Thymus (tissue), 11 donors: Measurements from ENCODE around the gene TNNC2. TPM values are rescaled to one million over a fixed set of nuclear protein-coding genes. Genes with fewer than 3 reads are reported as not detected.
A peak's percentile ranks its signal among the peaks of the same experiment; 100 is the strongest.

Experiments
- DNase-seq, 9 donors: peaks; one replicate each; pipeline ENCODE4 v3.0.0-alpha.2; 2013; ENCODE audit warnings: low spot score in 9 of 9, low read depth in 6 of 9, missing footprints in 1 of 9
- H3K27ac ChIP-seq, 2 donors: one replicate each; pipeline ENCODE4 v1.5.1; 2013; ENCODE audit warnings: control low read depth in 1 of 2, low read depth in 1 of 2, low read length in 1 of 2, mild to moderate bottlenecking in 1 of 2, moderate library complexity in 1 of 2
- H3K27me3 ChIP-seq, 2 donors: one replicate each; pipeline ENCODE4 v1.5.1; 2013; ENCODE audit warnings: low read length in 1 of 2; ENCODE audit not compliant: control insufficient read depth in 2 of 2, insufficient read depth in 1 of 2
- H3K36me3 ChIP-seq, 2 donors: one replicate each; pipeline ENCODE4 v1.5.1; 2013; ENCODE audit warnings: low read length in 1 of 2, mild to moderate bottlenecking in 1 of 2, moderate library complexity in 1 of 2; ENCODE audit not compliant: control insufficient read depth in 2 of 2, insufficient read depth in 2 of 2
- H3K4me1 ChIP-seq, 2 donors: one replicate each; pipeline ENCODE4 v1.5.1; 2013; ENCODE audit warnings: low read length in 2 of 2; ENCODE audit not compliant: control insufficient read depth in 2 of 2, insufficient read depth in 2 of 2
- H3K4me3 ChIP-seq, 2 donors: one replicate each; pipeline ENCODE4 v1.5.1; 2013; ENCODE audit warnings: low read length in 2 of 2, control low read depth in 1 of 2, mild to moderate bottlenecking in 1 of 2
- H3K9me3 ChIP-seq, 2 donors: one replicate each; pipeline ENCODE4 v1.5.1; 2013; ENCODE audit warnings: low read length in 1 of 2, mild to moderate bottlenecking in 1 of 2; ENCODE audit not compliant: control insufficient read depth in 2 of 2, insufficient read depth in 1 of 2
- WGBS: extraction: QIAGEN DNeasy Blood & Tissue Kit; methylation state at CpG from one replicate; pipeline ENCODE4 v1.1.7; 2013; 5-methylcytosine and 5-hydroxymethylcytosine counted together
- polyA plus RNA-seq: library from polyadenylated mRNA; stranded (reverse); fragments of 200-250 nt; gene quantifications from one replicate; pipeline ENCODE4 v1.2.3, GENCODE V29; 2013
- total RNA-seq: library from RNA; stranded (reverse); fragments of 120-200 nt; gene quantifications from one replicate; pipeline ENCODE4 v1.2.4, GENCODE V29; 2013
- donor health status: healthy.

The TNNC2 gene
- total and polyA plus RNA-seq, 2 donors: 2.4 to 12.6 TPM

GRCh38 chr20:45781391-45781931, 45.7 kb downstream of the TNNC2 start:
- no peak for DNase-seq
- no peaks in the 10 kb centered on the region for H3K4me1 ChIP-seq
- WGBS: 80% methylated on average over 4 of the region's 4 CpGs

GRCh38 chr20:45780159-45780558, 47.0 kb downstream of the TNNC2 start:
- no peak overlapping the region for H3K27ac ChIP-seq
- DNase-seq: no peak
- no peaks in the 10 kb centered on the region for H3K4me1 ChIP-seq
- no peaks in the 10 kb centered on the region for H3K9me3 ChIP-seq
- H3K36me3 ChIP-seq: no peaks in the 10 kb centered on the region
- WGBS: 94% methylated on average over 4 of the region's 4 CpGs
- peaks cover 0 to 3% of the 10 kb centered on the region in 2 donors for H3K27me3 ChIP-seq
- H3K4me3 ChIP-seq: no peak overlapping the region

More at GRCh38 chr20:45781391-45781931, 45.7 kb downstream of the TNNC2 start:
- H3K27ac ChIP-seq: no peak overlapping the region
- no peaks in the 10 kb centered on the region for H3K36me3 ChIP-seq
- no peaks in the 10 kb centered on the region for H3K9me3 ChIP-seq
- no peak overlapping the region for H3K4me3 ChIP-seq
- peaks cover 0 to 3% of the 10 kb centered on the region in 2 donors for H3K27me3 ChIP-seq

GRCh38 chr20:45779011-45779915, 47.8 kb downstream of the TNNC2 start:
- Histone ChIP-seq H3K4me3 (no peak overlapping the region), H3K4me1 (no peaks in the 10 kb centered on the region), H3K27ac (peak overlapping the region in 1 of 2 donors; percentile 76)

GRCh38 chr20:45776931-45777330, 50.2 kb downstream of the TNNC2 start:
- Histone ChIP-seq H3K4me3 (no peak overlapping the region), H3K9me3 (no peaks in the 10 kb centered on the region), H3K4me1 (no peaks in the 10 kb centered on the region), H3K27ac (no peak overlapping the region), H3K27me3 (peaks cover 0 to 3% of the 10 kb centered on the region in 2 donors), H3K36me3 (no peaks in the 10 kb centered on the region)
- no peak for DNase-seq
- 93% methylated on average over 7 of the region's 7 CpGs for WGBS

More at GRCh38 chr20:45779011-45779915, 47.8 kb downstream of the TNNC2 start:
- H3K36me3 ChIP-seq: no peaks in the 10 kb centered on the region
- DNase-seq: no peak
- H3K9me3 ChIP-seq: no peaks in the 10 kb centered on the region
- H3K27me3 ChIP-seq: peaks cover 0 to 3% of the 10 kb centered on the region in 2 donors
- whole genome bisulfite sequencing: 83% methylated on average over 8 of the region's 8 CpGs

- Histone ChIP-seq H3K36me3 (no peaks in the 10 kb centered on the region), H3K9me3 (no peaks in the 10 kb centered on the region), H3K4me1 (no peaks in the 10 kb centered on the region), H3K27me3 (peaks cover 0 to 3% of the 10 kb centered on the region in 2 donors), H3K27ac (no peak overlapping the region), H3K4me3 (no peak overlapping the region)
- DNase-seq: no peak
- 96% methylated on average over 6 of the region's 6 CpGs for WGBS
Measured at GRCh38 chr20:45775411-45775810, 51.7 kb downstream of the TNNC2 start.

GRCh38 chr20:45774945-45775344, 52.2 kb downstream of the TNNC2 start:
- peaks cover 0 to 3% of the 10 kb centered on the region in 2 donors for H3K27me3 ChIP-seq
- H3K4me3 ChIP-seq: no peak overlapping the region
- H3K27ac ChIP-seq: no peak overlapping the region
- no peaks in the 10 kb centered on the region for H3K9me3 ChIP-seq
- H3K4me1 ChIP-seq: no peaks in the 10 kb centered on the region
- DNase-seq: no peak
- no peaks in the 10 kb centered on the region for H3K36me3 ChIP-seq
- 90% methylated on average over 2 of the region's 2 CpGs for WGBS

Other genes starting within 250 kb of the TNNC2 start
- gene WFDC8, start 248.0 kb downstream of the TNNC2 start, total RNA-seq: not detected
- not detected for gene WFDC8, start 248.0 kb downstream of the TNNC2 start, polyA plus RNA-seq
- gene WFDC10A, start 197.6 kb downstream of the TNNC2 start, total RNA-seq: not detected
- gene WFDC10A, start 197.6 kb downstream of the TNNC2 start, polyA plus RNA-seq: 0.09 TPM
- gene WFDC9, start 196.0 kb downstream of the TNNC2 start, total RNA-seq: not detected
- not detected for gene WFDC9, start 196.0 kb downstream of the TNNC2 start, polyA plus RNA-seq
- gene WFDC11, start 157.1 kb downstream of the TNNC2 start, total RNA-seq: not detected
- 0.14 TPM for gene WFDC11, start 157.1 kb downstream of the TNNC2 start, polyA plus RNA-seq
- not detected for gene WFDC13, start 125.3 kb downstream of the TNNC2 start, total RNA-seq
- gene WFDC13, start 125.3 kb downstream of the TNNC2 start, polyA plus RNA-seq: 0.07 TPM
- gene WFDC10B, start 122.3 kb downstream of the TNNC2 start, total RNA-seq: not detected
- gene WFDC10B, start 122.3 kb downstream of the TNNC2 start, polyA plus RNA-seq: 0.23 TPM
- gene SPINT4, start 105.0 kb downstream of the TNNC2 start, total RNA-seq: not detected
- not detected for gene SPINT4, start 105.0 kb downstream of the TNNC2 start, polyA plus RNA-seq
- 0.61 TPM for gene WFDC3, start 35.4 kb downstream of the TNNC2 start, total RNA-seq
- 2.1 TPM for gene WFDC3, start 35.4 kb downstream of the TNNC2 start, polyA plus RNA-seq
- gene DNTTIP1, start 35.4 kb downstream of the TNNC2 start, total RNA-seq: 27.9 TPM
- 44.3 TPM for gene DNTTIP1, start 35.4 kb downstream of the TNNC2 start, polyA plus RNA-seq
- gene UBE2C, start 14.7 kb downstream of the TNNC2 start, total RNA-seq: 112 TPM
- gene UBE2C, start 14.7 kb downstream of the TNNC2 start, polyA plus RNA-seq: 25.1 TPM
- 3.0 TPM for gene SNX21, start 6.5 kb upstream of the TNNC2 start, total RNA-seq
- 8.4 TPM for gene SNX21, start 6.5 kb upstream of the TNNC2 start, polyA plus RNA-seq
- 32.0 TPM for gene ACOT8, start 30.1 kb upstream of the TNNC2 start, total RNA-seq
- gene ACOT8, start 30.1 kb upstream of the TNNC2 start, polyA plus RNA-seq: 30.1 TPM
- gene ZSWIM3, start 30.3 kb upstream of the TNNC2 start, total RNA-seq: 8.0 TPM
- gene ZSWIM3, start 30.3 kb upstream of the TNNC2 start, polyA plus RNA-seq: 4.4 TPM
- 5.7 TPM for gene ZSWIM1, start 53.9 kb upstream of the TNNC2 start, total RNA-seq
- gene ZSWIM1, start 53.9 kb upstream of the TNNC2 start, polyA plus RNA-seq: 5.7 TPM
- 3.1 TPM for gene SPATA25, start 60.3 kb upstream of the TNNC2 start, total RNA-seq
- gene SPATA25, start 60.3 kb upstream of the TNNC2 start, polyA plus RNA-seq: 5.1 TPM
- gene NEURL2, start 63.9 kb upstream of the TNNC2 start, total RNA-seq: 8.1 TPM
- 51.4 TPM for gene NEURL2, start 63.9 kb upstream of the TNNC2 start, polyA plus RNA-seq
- gene CTSA, start 64.0 kb upstream of the TNNC2 start, total RNA-seq: 19.9 TPM
- 56.0 TPM for gene CTSA, start 64.0 kb upstream of the TNNC2 start, polyA plus RNA-seq
- gene PLTP, start 84.8 kb upstream of the TNNC2 start, total RNA-seq: 146 TPM
- 182 TPM for gene PLTP, start 84.8 kb upstream of the TNNC2 start, polyA plus RNA-seq
- 13.9 TPM for gene PCIF1, start 107.4 kb upstream of the TNNC2 start, total RNA-seq
- 37.4 TPM for gene PCIF1, start 107.4 kb upstream of the TNNC2 start, polyA plus RNA-seq
- gene ZNF335, start 144.9 kb upstream of the TNNC2 start, total RNA-seq: 8.3 TPM
- gene ZNF335, start 144.9 kb upstream of the TNNC2 start, polyA plus RNA-seq: 16.5 TPM
- 32.2 TPM for gene MMP9, start 181.6 kb upstream of the TNNC2 start, total RNA-seq
- gene MMP9, start 181.6 kb upstream of the TNNC2 start, polyA plus RNA-seq: 10.1 TPM
- gene SLC12A5, start 201.9 kb upstream of the TNNC2 start, total RNA-seq: 0.90 TPM
- 4.0 TPM for gene SLC12A5, start 201.9 kb upstream of the TNNC2 start, polyA plus RNA-seq